ENCODE results near the gene RAB3IL1.

GRCh38 chr11:61918938-61919704 is 1.8 kb upstream of the RAB3IL1 start:
- TF ChIP-seq POLR2A (IDR thresholded peaks at IDR 0.05) (no peak), CTCF (IDR thresholded peaks at IDR 0.05) (no peak)
